ENCODE measurements around the gene LAMP2. TPM values are rescaled to one million over a fixed set of nuclear protein-coding genes. Genes with fewer than 3 reads are reported as not detected.

The LAMP2 gene
- total RNA-seq, 4 donors from 2014 or later: 19.8 to 119 (median 65.7) TPM

GRCh38 chrX:120378570-120378969, 90.5 kb downstream of the LAMP2 start:
- no peak for DNase-seq
- Histone ChIP-seq H3K4me3 (no peak overlapping the region), H3K9me3 (no peaks in the 10 kb centered on the region), H3K27me3 (no peaks in the 10 kb centered on the region), H3K36me3 (no peaks in the 10 kb centered on the region), H3K4me1 (no peaks in the 10 kb centered on the region), H3K27ac (no peak overlapping the region)
- no peak for TF ChIP-seq POLR2A (IDR thresholded peaks at IDR 0.05)
- no peak for TF ChIP-seq CTCF (IDR thresholded peaks at IDR 0.05)

Small RNA genes lying within 50 kb of the gene (small RNA-seq; reads per million reads assigned to genes)
- gene RNU7-37P: 0 reads per million in 2 donors

Other genes with a start within 250 kb of the LAMP2 start
- gene ZBTB33, start 218.5 kb downstream of the LAMP2 start, total RNA-seq: 10 to 100 TPM in 1 of 4 donors, 1 to 10 TPM in 3; 4.9 to 13.0 (median 8.6) TPM
- gene TMEM255A, start 157.8 kb downstream of the LAMP2 start, total RNA-seq: 1 to 10 TPM in 1 of 4 donors, not detected in 3; 1.5 TPM
- not detected for gene ATP1B4, start 107.2 kb downstream of the LAMP2 start, total RNA-seq
- 10 to 100 TPM; 17.1 to 59.4 (median 22.8) TPM for gene CUL4B, start 91.7 kb upstream of the LAMP2 start, total RNA-seq
- 10 to 100 TPM; 17.7 to 42.1 (median 26.8) TPM for gene MCTS1, start 134.8 kb upstream of the LAMP2 start, total RNA-seq
- 10 to 100 TPM in 3 of 4 donors, 1 to 10 TPM in 1; 9.9 to 31.7 (median 16.5) TPM for gene C1GALT1C1, start 160.8 kb upstream of the LAMP2 start, total RNA-seq